Fibroblast of skin of abdomen (primary cell): ENCODE results near the gene CD99. TPM values are rescaled to one million over a fixed set of nuclear protein-coding genes. Genes with fewer than 3 reads are reported as not detected.
"Not testable (repeated sequence)": the region's sequence is repeated elsewhere in the genome, so short reads cannot be mapped to it uniquely, and the experiment has no call there.

Experiments used
- DNase-seq: peaks from one replicate; pipeline ENCODE4 v3.0.0-alpha.2; 2013
- polyA plus RNA-seq, 2 experiments: library from polyadenylated mRNA; unstranded; fragments of 120-200 nt; gene quantifications; one replicate each; pipeline ENCODE4 v1.2.1, GENCODE V29; 2013; ENCODE audit not compliant: insufficient read length in 2 of 2

Gene CD99
- 933 TPM for polyA plus RNA-seq (2013, experiment 1 of 2; ENCODE audit: insufficient read length)
- 768 TPM for polyA plus RNA-seq (2013, experiment 2 of 2; ENCODE audit: insufficient read length)

GRCh38 chrX:2690856-2691542 lies at the start of gene CD99:
CD99 (plus strand) TSS chrX:2691295; CDS start chrX:2691361, 66 bp downstream.
- DNase-seq = peak; percentile 94

- DNase-seq = no peak
Observed at GRCh38 chrX:2642146-2642545, 48.9 kb upstream of the CD99 start.

- no peak for DNase-seq
Observed at GRCh38 chrX:2642791-2643190, 48.3 kb upstream of the CD99 start.

GRCh38 chrX:2643880-2644279 lies 47.2 kb upstream of the CD99 start:
- DNase-seq = no peak

GRCh38 chrX:2645563-2645962 lies 45.5 kb upstream of the CD99 start:
- no peak for DNase-seq

- DNase-seq = no peak
Observed at GRCh38 chrX:2647627-2648026, 43.5 kb upstream of the CD99 start.

- no peak for DNase-seq
Observed at GRCh38 chrX:2650037-2650436, 41.1 kb upstream of the CD99 start.

GRCh38 chrX:2650865-2651264 lies 40.2 kb upstream of the CD99 start:
- DNase-seq = peak; percentile 38

GRCh38 chrX:2652106-2652505 lies 39.0 kb upstream of the CD99 start:
- no peak for DNase-seq

- no peak for DNase-seq
Observed at GRCh38 chrX:2654436-2655340, 36.4 kb upstream of the CD99 start.

GRCh38 chrX:2656257-2656836 lies 34.7 kb upstream of the CD99 start:
- no peak for DNase-seq

- DNase-seq = no peak
Observed at GRCh38 chrX:2657532-2658113, 33.5 kb upstream of the CD99 start.

- no peak for DNase-seq
Observed at GRCh38 chrX:2658585-2659292, 32.4 kb upstream of the CD99 start.

GRCh38 chrX:2662586-2662985 lies 28.5 kb upstream of the CD99 start:
- no peak for DNase-seq

- peak; percentile 62 for DNase-seq
Observed at GRCh38 chrX:2664502-2664901, 26.6 kb upstream of the CD99 start.

GRCh38 chrX:2665387-2666304 lies 25.4 kb upstream of the CD99 start:
- no peak for DNase-seq

GRCh38 chrX:2666491-2666890 lies 24.6 kb upstream of the CD99 start:
- DNase-seq = no peak

GRCh38 chrX:2670978-2671377 lies 20.1 kb upstream of the CD99 start:
- no peak for DNase-seq

- DNase-seq = no peak
Observed at GRCh38 chrX:2672084-2672483, 19.0 kb upstream of the CD99 start.

- DNase-seq = no peak
Observed at GRCh38 chrX:2673611-2674010, 17.5 kb upstream of the CD99 start.

GRCh38 chrX:2675657-2676200 lies 15.4 kb upstream of the CD99 start:
- not testable (repeated sequence) for DNase-seq
